OCI-LY7 (cell line): Measurements from ENCODE around the gene INO80E. TPM values are rescaled to one million over a fixed set of nuclear protein-coding genes. Genes with fewer than 3 reads are reported as not detected.

Source experiments
- BruUV-seq: library from RNA; stranded (reverse); fragments of 400-500 nt; replicated peaks from 2 replicates; lab custom pipeline; 2021; lab: Mats Ljungman, UMichigan
- CTCF ChIA-PET: fragments of 300-600 bp; sonication (Branson Sonifier 250); formaldehyde crosslinking; loops from one replicate; lab custom pipeline; 2022; ENCODE audit warnings: antibody characterized with exemption; ENCODE audit not compliant: unreplicated experiment; lab: Charles Lee
- POLR2A ChIA-PET: fragments of 300-600 bp; sonication (Branson Sonifier 250); formaldehyde crosslinking; loops from one replicate; lab custom pipeline; 2022; ENCODE audit warnings: antibody characterized with exemption; lab: Charles Lee
- DNase-seq: peaks from one replicate; pipeline ENCODE4 v3.0.0-alpha.2; 2015; ENCODE audit warnings: low spot score
- H2AFZ ChIP-seq: fragments of 200-600 bp; sonication (generic), shearing (Covaris generic); 2 replicates; pipeline ENCODE4 v1.6.1; 2014; ENCODE audit warnings: mild to moderate bottlenecking, antibody characterized with exemption, low read length, moderate library complexity
- H3K27ac ChIP-seq: fragments of 200-600 bp; sonication (generic); 2 replicates; pipeline ENCODE4 v1.5.1; 2014; ENCODE audit warnings: mixed run types, low read depth, mild to moderate bottlenecking, moderate library complexity, low read length, inconsistent platforms; ENCODE audit not compliant: poor library complexity, severe bottlenecking
- H3K36me3 ChIP-seq: fragments of 200-600 bp; sonication (generic); 2 replicates; pipeline ENCODE4 v1.6.1; 2014; ENCODE audit warnings: mild to moderate bottlenecking, antibody characterized with exemption, low read length, moderate library complexity, mixed read lengths; ENCODE audit not compliant: insufficient read depth
- H3K4me1 ChIP-seq: fragments of 200-600 bp; sonication (generic); 2 replicates; pipeline ENCODE4 v1.5.1; 2014; ENCODE audit warnings: mild to moderate bottlenecking, low read length; ENCODE audit not compliant: insufficient read depth, poor library complexity, severe bottlenecking
- H3K4me2 ChIP-seq: fragments of 200-600 bp; sonication (generic); 2 replicates; pipeline ENCODE4 v1.6.1; 2014; ENCODE audit warnings: mild to moderate bottlenecking, low read length
- H3K4me3 ChIP-seq: fragments of 200-600 bp; sonication (generic); 2 replicates; pipeline ENCODE4 v1.5.1; 2014; ENCODE audit warnings: mild to moderate bottlenecking, low read depth, low read length; ENCODE audit not compliant: poor library complexity, severe bottlenecking
- H3K79me2 ChIP-seq: fragments of 200-600 bp; sonication (generic); 2 replicates; pipeline ENCODE4 v1.6.1; 2016; ENCODE audit warnings: low read depth, mild to moderate bottlenecking, low read length, moderate library complexity, mixed read lengths; ENCODE audit not compliant: insufficient read depth
- H3K9me2 ChIP-seq: fragments of 200-600 bp; sonication (generic); 2 replicates; pipeline ENCODE4 v1.6.1; 2016; ENCODE audit warnings: mild to moderate bottlenecking, low read length, mixed read lengths; ENCODE audit not compliant: insufficient read depth
- H3K9me3 ChIP-seq: fragments of 200-600 bp; sonication (generic); 2 replicates; pipeline ENCODE4 v1.6.1; 2014; ENCODE audit warnings: mild to moderate bottlenecking, mixed run types, low read length, mixed read lengths
- H4K20me1 ChIP-seq: fragments of 200-600 bp; sonication (generic); 2 replicates; pipeline ENCODE4 v1.6.1; 2014; ENCODE audit warnings: mild to moderate bottlenecking, antibody characterized with exemption, low read length, moderate library complexity, mixed read lengths; ENCODE audit not compliant: insufficient read depth
- CTCF ChIP-seq: fragments of 200-600 bp; sonication (generic); conservative IDR thresholded peaks from 2 replicates; pipeline ENCODE4 v1.5.1; 2014; ENCODE audit warnings: mild to moderate bottlenecking, antibody characterized with exemption, low read length, moderate library complexity, mixed read lengths
- EZH2phosphoT487 ChIP-seq: fragments of 200-600 bp; sonication (generic); IDR thresholded peaks from 2 replicates; pipeline ENCODE4 v1.6.1; 2018; ENCODE audit warnings: low read depth, borderline replicate concordance, mild to moderate bottlenecking, mixed run types, antibody characterized with exemption, low read length, moderate library complexity, mixed read lengths
- intact Hi-C: fragments of 100-400 bp; cut with micrococcal nuclease; formaldehyde crosslinking; loops from one replicate; pipeline ENCODE4 v1.10.0; 2022; ENCODE audit not compliant: unreplicated experiment
- total RNA-seq, 2 experiments: library from RNA; depleted of rRNA in 1 of 2; stranded (reverse); fragments of >200 nt in 1 of 2; shearing (Covaris generic) in 1 of 2; gene quantifications; 2 replicates each; pipeline ENCODE4 v1.2.3, GENCODE V29; 2014 to 2022

The INO80E gene
- total RNA-seq, 2 experiments from 2014 or later = 88.0 to 129 TPM

GRCh38 chr16:29984137-29984763 is 11.8 kb upstream of the INO80E start:
- Histone ChIP-seq H3K4me1 (no peaks in the 10 kb centered on the region), H3K79me2 (no peaks in the 10 kb centered on the region), H3K9me3 (no peaks in the 10 kb centered on the region), H4K20me1 (no peaks in the 10 kb centered on the region), H3K9me2 (no peaks in the 10 kb centered on the region), H3K27ac (no peak overlapping the region), H3K4me2 (no peak overlapping the region), H3K4me3 (no peak overlapping the region), H2AFZ (no peak overlapping the region), H3K36me3 (peaks cover 98% of the 10 kb centered on the region)
- ChIA-PET POLR2A (no interaction called here), CTCF (no interaction called here)
- TF ChIP-seq EZH2phosphoT487 (no peak), CTCF (no peak)
- no TSS peak for BruUV-seq
- no peak for DNase-seq
- intact Hi-C loops = no loop called here

GRCh38 chr16:29984764-29985147 is 11.3 kb upstream of the INO80E start:
- BruUV-seq = no TSS peak
- no peak for DNase-seq
- Histone ChIP-seq H3K27ac (no peak overlapping the region), H3K4me3 (no peak overlapping the region), H2AFZ (no peak overlapping the region), H3K36me3 (peaks cover 98% of the 10 kb centered on the region), H3K4me2 (no peak overlapping the region), H3K9me2 (no peaks in the 10 kb centered on the region), H3K4me1 (no peaks in the 10 kb centered on the region), H3K9me3 (no peaks in the 10 kb centered on the region), H3K79me2 (no peaks in the 10 kb centered on the region), H4K20me1 (no peaks in the 10 kb centered on the region)
- POLR2A ChIA-PET = no interaction called here
- TF ChIP-seq CTCF (no peak), EZH2phosphoT487 (no peak)
- intact Hi-C loops = no loop called here
- CTCF ChIA-PET = no interaction called here

GRCh38 chr16:29985271-29985811 is 10.7 kb upstream of the INO80E start:
- Histone ChIP-seq H3K36me3 (peaks cover 98% of the 10 kb centered on the region), H3K79me2 (no peaks in the 10 kb centered on the region), H3K27ac (no peak overlapping the region), H3K4me1 (no peaks in the 10 kb centered on the region), H2AFZ (no peak overlapping the region), H3K9me3 (no peaks in the 10 kb centered on the region), H3K4me2 (no peak overlapping the region), H3K4me3 (no peak overlapping the region), H3K9me2 (no peaks in the 10 kb centered on the region), H4K20me1 (no peaks in the 10 kb centered on the region)
- no peak for TF ChIP-seq CTCF
- TF ChIP-seq EZH2phosphoT487 = no peak
- intact Hi-C loops = no loop called here
- POLR2A ChIA-PET = interaction anchor here (1.3 kb wide), 1 partner anchor 10 kb away, joined by 4 read pairs; no protein-coding TSS in a partner anchor
- CTCF ChIA-PET = no interaction called here
- BruUV-seq = no TSS peak
- no peak for DNase-seq
